ENCODE measurements around the gene RABAC1. TPM values are rescaled to one million over a fixed set of nuclear protein-coding genes. Genes with fewer than 3 reads are reported as not detected.
"Not testable (repeated sequence)": the region's sequence is repeated elsewhere in the genome, so short reads cannot be mapped to it uniquely, and the experiment has no call there.

RABAC1 gene
- polyA plus RNA-seq, 3 donors, result 42.3 to 79.3 (median 66.9) TPM

- no peak for DNase-seq (ENCODE audit: low read depth in 3 of 3, low spot score in 2 of 3)
Observed at GRCh38 chr19:41918095-41918494, 41.0 kb downstream of the RABAC1 start.

GRCh38 chr19:41917676-41918075 lies 41.4 kb downstream of the RABAC1 start:
- DNase-seq (ENCODE audit: low read depth in 3 of 3, low spot score in 2 of 3), result no peak

- no peak for DNase-seq (ENCODE audit: low read depth in 3 of 3, low spot score in 2 of 3)
Observed at GRCh38 chr19:41915776-41916414, 43.2 kb downstream of the RABAC1 start.

- no peak for DNase-seq (ENCODE audit: low read depth in 3 of 3, low spot score in 2 of 3)
Observed at GRCh38 chr19:41915021-41915775, 43.9 kb downstream of the RABAC1 start.

GRCh38 chr19:41914424-41914834 lies 44.7 kb downstream of the RABAC1 start:
- not testable (repeated sequence) for DNase-seq (ENCODE audit: low read depth in 3 of 3, low spot score in 2 of 3)

- no peak for DNase-seq (ENCODE audit: low read depth in 3 of 3, low spot score in 2 of 3)
Observed at GRCh38 chr19:41913538-41914423, 45.3 kb downstream of the RABAC1 start.

GRCh38 chr19:41912899-41913537 lies 46.1 kb downstream of the RABAC1 start:
- DNase-seq (ENCODE audit: low read depth in 3 of 3, low spot score in 2 of 3), result no peak

- DNase-seq (ENCODE audit: low read depth in 3 of 3, low spot score in 2 of 3), result no peak
Observed at GRCh38 chr19:41911889-41912731, 47.0 kb downstream of the RABAC1 start.

GRCh38 chr19:41910992-41911888 lies 47.9 kb downstream of the RABAC1 start:
- no peak for DNase-seq (ENCODE audit: low read depth in 3 of 3, low spot score in 2 of 3)

GRCh38 chr19:41910240-41910991 lies 48.7 kb downstream of the RABAC1 start:
- DNase-seq (ENCODE audit: low read depth in 3 of 3, low spot score in 2 of 3), result no peak

- no peak for DNase-seq (ENCODE audit: low read depth in 3 of 3, low spot score in 2 of 3)
Observed at GRCh38 chr19:41909706-41910105, 49.4 kb downstream of the RABAC1 start.

- DNase-seq (ENCODE audit: low read depth in 3 of 3, low spot score in 2 of 3), result no peak
Observed at GRCh38 chr19:41908724-41909464, 50.2 kb downstream of the RABAC1 start.

- DNase-seq (ENCODE audit: low read depth in 3 of 3, low spot score in 2 of 3), result no peak
Observed at GRCh38 chr19:41907994-41908615, 51.0 kb downstream of the RABAC1 start.

- no peak for DNase-seq (ENCODE audit: low read depth in 3 of 3, low spot score in 2 of 3)
Observed at GRCh38 chr19:41906916-41907680, 52.0 kb downstream of the RABAC1 start.

Data from right renal cortex interstitium (tissue), 3 donors.